GM06990 (cell line): ENCODE measurements around the gene RNF144A.

Source experiments
- DNase-seq: peaks from one replicate; pipeline ENCODE4 v3.0.0-alpha.2; 2011; ENCODE audit not compliant: insufficient read length; ENCODE audit errors: extremely low read depth
- H3K27me3 ChIP-seq: replicated peaks from 2 replicates; pipeline ENCODE4 v1.6.0; 2011; ENCODE audit warnings: low read length; ENCODE audit not compliant: control insufficient read depth, insufficient read depth
- H3K36me3 ChIP-seq: 2 replicates; pipeline ENCODE4 v1.5.1; 2011; ENCODE audit warnings: low read length; ENCODE audit not compliant: control insufficient read depth, insufficient read depth
- H3K4me3 ChIP-seq: replicated peaks from 2 replicates; pipeline ENCODE4 v1.5.1; 2011; ENCODE audit warnings: low read depth, mild to moderate bottlenecking, control low read depth, low read length
- TF ChIP-seq, protein P1 (sequence below): IDR thresholded peaks from 2 replicates; pipeline ENCODE4 v1.5.1; 2011; ENCODE audit warnings: low read length, control low read depth, mild to moderate bottlenecking, inconsistent platforms; ENCODE audit not compliant: insufficient read depth, poor library complexity, severe bottlenecking

Gene RNF144A

DNA sequence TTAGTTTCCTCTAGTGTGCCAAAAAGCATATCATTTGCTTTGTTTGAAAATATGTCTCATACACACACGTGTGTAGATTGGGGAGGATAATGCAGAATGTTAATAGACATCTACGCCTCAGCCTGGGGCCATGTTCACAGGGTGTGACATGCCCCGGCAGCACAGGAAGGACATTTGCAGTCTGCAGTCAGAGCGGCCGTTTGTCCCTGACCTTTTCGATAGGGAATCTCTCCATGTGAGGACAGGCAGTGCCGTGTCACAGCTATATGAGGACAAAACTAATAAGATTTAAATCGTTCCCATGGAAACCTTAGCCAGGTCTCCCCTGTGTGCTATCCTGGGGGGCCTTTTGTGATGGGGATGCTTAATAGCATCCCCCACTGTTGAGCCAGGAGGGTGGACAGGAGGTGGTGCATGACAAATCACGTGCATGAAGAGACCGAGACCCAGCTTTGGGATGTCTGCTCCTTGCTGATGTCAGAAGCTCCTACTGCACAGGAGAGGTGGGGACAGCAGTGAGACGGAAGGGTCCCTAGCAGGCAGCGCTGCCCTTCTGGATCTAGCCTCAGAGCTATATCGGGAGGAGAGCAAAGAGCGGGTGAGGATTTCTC lies 100.6 kb downstream of the RNF144A start:
- H3K36me3 ChIP-seq: no peaks in the 10 kb centered on the region
- TF ChIP-seq, protein P1, sequence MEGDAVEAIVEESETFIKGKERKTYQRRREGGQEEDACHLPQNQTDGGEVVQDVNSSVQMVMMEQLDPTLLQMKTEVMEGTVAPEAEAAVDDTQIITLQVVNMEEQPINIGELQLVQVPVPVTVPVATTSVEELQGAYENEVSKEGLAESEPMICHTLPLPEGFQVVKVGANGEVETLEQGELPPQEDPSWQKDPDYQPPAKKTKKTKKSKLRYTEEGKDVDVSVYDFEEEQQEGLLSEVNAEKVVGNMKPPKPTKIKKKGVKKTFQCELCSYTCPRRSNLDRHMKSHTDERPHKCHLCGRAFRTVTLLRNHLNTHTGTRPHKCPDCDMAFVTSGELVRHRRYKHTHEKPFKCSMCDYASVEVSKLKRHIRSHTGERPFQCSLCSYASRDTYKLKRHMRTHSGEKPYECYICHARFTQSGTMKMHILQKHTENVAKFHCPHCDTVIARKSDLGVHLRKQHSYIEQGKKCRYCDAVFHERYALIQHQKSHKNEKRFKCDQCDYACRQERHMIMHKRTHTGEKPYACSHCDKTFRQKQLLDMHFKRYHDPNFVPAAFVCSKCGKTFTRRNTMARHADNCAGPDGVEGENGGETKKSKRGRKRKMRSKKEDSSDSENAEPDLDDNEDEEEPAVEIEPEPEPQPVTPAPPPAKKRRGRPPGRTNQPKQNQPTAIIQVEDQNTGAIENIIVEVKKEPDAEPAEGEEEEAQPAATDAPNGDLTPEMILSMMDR: no peak

DNA sequence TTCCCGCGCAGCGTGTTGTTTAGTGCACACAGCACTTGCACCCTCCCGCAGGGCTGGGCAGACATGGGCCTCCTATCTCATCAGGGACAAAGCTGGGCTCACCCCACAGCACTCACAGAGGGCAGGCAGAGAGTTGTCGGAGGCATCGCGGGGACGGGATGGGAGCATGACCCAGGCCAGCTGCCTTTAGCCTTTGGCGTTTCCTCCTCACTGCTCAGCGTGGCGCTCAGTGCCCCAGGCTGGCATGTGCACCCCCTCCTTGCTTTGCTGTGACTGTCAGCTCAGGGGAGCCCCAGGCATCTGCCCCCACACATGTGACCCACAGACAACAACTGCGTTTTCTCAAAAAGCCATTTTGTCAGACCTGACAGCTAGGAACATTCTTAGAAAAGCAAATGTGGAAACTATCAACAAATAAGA lies 101.1 kb downstream of the RNF144A start:
- Histone ChIP-seq H3K4me3 (no peak overlapping the region), H3K36me3 (no peaks in the 10 kb centered on the region), H3K27me3 (no peaks in the 10 kb centered on the region)
- TF ChIP-seq, protein P1: no peak
- no peak for DNase-seq

More for the DNA sequence above, 100.6 kb downstream of the RNF144A start:
- Histone ChIP-seq H3K4me3 (no peak overlapping the region), H3K27me3 (no peaks in the 10 kb centered on the region)
- no peak for DNase-seq

DNA sequence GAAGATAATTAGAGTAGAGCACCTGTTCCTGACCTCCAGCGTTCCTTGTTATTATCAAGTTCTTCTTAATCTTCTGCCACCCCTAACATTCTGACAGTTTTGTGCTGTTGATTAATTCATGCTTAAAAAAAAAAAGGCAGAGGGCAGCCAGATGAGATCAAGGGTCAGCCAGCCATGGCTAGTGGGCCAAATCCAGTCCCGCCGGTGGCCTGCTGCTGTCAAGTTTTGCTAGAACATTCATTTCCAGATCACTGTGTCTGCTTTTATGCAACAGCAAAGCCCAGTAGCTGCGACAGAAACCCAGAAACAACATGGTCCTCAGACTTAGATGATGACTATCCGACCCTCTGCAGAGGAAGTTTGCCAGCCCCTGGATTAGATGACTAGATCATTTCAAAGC lies 101.6 kb downstream of the RNF144A start:
- no peak overlapping the region for H3K4me3 ChIP-seq
- H3K36me3 ChIP-seq: no peaks in the 10 kb centered on the region
- H3K27me3 ChIP-seq: no peaks in the 10 kb centered on the region
- DNase-seq: no peak
- TF ChIP-seq, protein P1: no peak

DNA sequence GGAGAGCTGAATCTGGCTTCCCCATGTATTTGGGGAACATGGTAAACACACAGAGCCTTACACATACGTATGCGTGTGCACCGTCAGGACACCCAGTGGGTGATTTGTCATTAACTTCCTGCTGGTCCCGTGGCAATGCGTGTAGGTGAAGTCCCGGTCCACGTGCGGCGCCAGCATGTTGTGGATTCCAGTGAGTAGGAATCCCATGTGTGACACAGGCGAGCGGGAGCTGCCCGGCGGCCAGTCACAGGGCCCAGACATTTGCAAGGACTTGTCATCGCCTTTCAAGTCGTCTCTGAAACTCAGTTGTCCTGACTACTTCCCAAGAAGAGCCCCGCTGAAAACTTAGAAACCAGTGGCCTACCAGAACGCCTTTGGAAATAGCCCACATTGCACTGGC lies 102.0 kb downstream of the RNF144A start:
- TF ChIP-seq, protein P1: no peak
- Histone ChIP-seq H3K27me3 (no peaks in the 10 kb centered on the region), H3K4me3 (no peak overlapping the region), H3K36me3 (no peaks in the 10 kb centered on the region)
- no peak for DNase-seq

DNA sequence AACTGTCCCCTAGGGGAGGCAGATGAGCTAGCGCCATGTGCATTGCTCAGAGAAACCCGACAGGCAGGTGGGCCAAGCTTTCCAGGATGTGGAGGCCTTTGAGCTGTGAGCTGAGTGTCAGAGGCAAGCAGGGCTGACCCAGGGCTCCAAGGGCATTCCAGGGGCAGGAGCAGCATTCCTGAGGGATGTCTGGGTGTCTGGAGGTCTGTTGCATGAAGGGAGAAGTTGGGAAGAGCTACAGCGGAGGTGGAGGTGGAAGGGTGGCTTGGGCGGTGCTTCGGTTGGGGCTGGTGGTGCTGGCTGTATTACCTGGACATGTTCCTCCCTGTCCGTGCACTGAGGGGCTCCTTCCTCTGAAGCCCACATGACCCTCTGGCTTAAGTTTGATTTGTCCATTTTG lies 102.8 kb downstream of the RNF144A start:
- Histone ChIP-seq H3K27me3 (no peaks in the 10 kb centered on the region), H3K4me3 (no peak overlapping the region), H3K36me3 (no peaks in the 10 kb centered on the region)
- TF ChIP-seq, protein P1: no peak
- DNase-seq: no peak

DNA sequence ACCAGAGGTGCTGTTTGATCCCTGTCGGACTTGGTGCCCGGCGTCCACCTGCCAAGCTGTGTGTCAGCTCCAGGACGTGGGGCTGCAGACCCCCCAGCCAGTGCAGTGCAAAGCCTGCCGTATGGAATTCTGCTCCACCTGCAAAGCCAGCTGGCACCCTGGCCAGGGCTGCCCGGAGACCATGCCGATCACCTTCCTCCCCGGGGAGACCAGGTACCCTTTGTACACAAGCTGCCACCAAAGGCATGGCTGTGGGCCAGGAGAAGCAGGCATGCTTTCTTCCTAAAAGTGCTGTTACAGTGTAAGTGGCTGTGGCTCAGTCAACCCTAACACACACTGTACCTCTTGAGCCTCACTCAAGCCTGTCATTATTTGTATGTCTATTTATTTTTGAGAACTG lies 103.3 kb downstream of the RNF144A start:
- TF ChIP-seq, protein P1: no peak
- no peak overlapping the region for H3K4me3 ChIP-seq
- no peak for DNase-seq
- H3K27me3 ChIP-seq: no peaks in the 10 kb centered on the region
- H3K36me3 ChIP-seq: no peaks in the 10 kb centered on the region
